SH-SY5Y (cell line): ENCODE results near the gene CCR5AS.

Experiments
- GATA2 ChIP-seq: IDR thresholded peaks from 2 replicates; pipeline ENCODE4 v1.6.1; 2011; ENCODE audit warnings: mild to moderate bottlenecking, low read depth, low read length
- GATA3 ChIP-seq: IDR thresholded peaks from 2 replicates; pipeline ENCODE4 v1.6.1; 2011; ENCODE audit warnings: low read depth, mild to moderate bottlenecking, low read length, moderate library complexity

Gene CCR5AS

GRCh38 chr3:46406788-46407611, at the start of gene CCR5AS, which contains the start of gene CCRL2:
CCR5AS (minus strand) TSS chr3:46407066.
CCRL2 (plus strand) TSS chr3:46407259; CDS start chr3:46408080, 821 bp downstream.
- TF ChIP-seq GATA2 (no peak), GATA3 (no peak)

DNA sequence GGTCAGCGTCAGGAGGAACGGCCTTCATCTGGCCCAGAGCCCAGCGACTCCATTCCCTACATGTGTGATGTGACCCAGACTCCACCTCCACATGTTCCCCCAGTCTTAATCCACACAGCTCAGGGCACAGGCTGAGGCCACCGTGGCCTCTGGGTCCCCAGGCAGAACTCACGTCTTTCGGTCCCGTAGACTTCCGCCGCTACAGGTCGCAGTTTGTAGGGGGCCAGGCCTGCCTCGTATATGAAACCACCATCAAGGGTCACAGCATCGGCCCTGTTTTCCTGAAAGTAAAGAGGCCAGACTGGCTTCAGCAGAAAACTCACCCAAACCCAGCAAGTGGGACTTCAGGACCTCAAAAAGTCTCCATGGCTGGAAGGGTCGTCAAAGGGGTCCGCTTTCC, 49.3 kb upstream of the CCR5AS start:
- TF ChIP-seq GATA2: no peak
- no peak for TF ChIP-seq GATA3

DNA sequence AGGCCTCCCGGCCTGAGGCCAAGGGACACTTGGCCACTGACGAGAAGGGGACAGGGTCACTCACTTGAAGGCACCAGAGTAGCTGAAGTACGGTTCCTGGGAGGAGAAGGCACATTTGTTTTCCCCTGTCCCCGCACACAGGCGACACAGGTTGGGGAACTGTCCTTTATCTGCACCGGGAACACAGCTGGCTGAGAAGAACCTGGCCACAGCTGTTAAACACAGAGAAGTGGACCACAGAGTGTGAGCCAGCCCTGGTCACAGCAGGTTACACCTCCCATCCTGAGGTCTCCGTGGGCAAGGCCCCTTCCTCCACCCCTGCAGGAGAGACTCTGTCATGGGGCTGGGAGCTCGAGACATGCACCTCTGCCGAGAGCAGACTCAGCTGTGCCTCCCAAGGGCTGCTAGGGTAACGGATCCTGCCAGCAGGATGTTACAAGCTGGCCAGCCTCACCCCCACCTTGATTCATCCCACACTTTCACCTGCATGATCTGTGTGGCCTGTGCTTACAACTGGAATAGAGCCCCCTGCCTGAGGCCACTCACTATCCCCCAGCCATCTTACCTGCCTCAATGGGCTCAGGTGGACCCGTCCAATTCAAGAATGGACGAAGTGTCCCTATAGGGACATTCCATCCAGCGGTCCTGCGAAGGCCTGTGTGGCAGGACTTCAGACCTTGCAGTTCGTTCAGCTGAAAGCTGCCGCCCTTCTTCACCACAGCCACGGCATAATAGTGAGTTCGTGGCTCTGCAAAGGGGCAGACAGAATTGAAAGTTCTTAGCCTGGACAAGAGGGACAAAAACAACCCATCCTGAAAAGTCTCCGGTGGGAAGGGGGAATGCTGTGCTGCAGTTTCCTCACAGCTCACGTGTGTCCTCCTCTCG, 48.6 kb upstream of the CCR5AS start:
- TF ChIP-seq GATA2 (no peak), GATA3 (no peak)

DNA sequence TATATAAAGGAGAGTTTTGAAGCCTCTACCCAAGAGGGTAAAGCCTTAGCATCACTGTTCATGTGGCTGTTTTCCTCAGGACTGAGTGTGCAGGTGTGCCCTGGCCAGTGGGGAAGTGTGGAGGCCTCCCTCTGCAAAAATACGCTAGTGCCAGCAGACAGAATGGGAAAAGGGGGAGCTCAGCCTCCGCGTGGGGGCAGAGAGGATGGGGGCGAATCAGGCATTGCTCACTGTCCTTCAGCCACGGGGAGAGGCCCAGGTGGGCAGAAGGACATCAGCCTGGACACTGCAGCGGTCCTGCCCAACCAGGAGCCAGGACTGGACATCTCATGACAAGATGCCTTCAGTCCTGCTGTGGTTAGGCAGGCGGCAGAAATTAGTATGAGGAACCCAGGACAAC, 47.7 kb upstream of the CCR5AS start:
- no peak for TF ChIP-seq GATA2

DNA sequence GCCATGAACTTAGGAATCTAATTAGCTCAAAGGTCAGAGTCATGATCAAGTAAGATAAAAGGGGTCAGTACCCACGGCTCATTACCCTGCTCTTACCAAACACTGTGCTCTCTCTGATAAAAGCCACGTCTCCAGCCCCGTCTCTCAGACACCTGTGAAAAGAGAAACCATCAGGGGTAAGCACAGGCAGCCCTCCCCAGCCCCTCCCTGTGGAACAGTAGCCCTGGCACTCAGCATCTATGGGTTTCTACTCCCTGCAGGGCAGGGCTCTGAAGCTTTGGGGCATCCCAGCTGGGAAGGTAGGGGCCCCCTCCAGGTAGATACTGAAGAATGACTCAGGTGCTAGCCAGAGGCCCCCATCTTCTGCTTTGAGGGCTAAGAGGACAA, 47.3 kb upstream of the CCR5AS start:
- TF ChIP-seq GATA3 (no peak), GATA2 (no peak)

GRCh38 chr3:46453526-46454208, 46.8 kb upstream of the CCR5AS start:
- TF ChIP-seq GATA2: no peak
- TF ChIP-seq GATA3: no peak

DNA sequence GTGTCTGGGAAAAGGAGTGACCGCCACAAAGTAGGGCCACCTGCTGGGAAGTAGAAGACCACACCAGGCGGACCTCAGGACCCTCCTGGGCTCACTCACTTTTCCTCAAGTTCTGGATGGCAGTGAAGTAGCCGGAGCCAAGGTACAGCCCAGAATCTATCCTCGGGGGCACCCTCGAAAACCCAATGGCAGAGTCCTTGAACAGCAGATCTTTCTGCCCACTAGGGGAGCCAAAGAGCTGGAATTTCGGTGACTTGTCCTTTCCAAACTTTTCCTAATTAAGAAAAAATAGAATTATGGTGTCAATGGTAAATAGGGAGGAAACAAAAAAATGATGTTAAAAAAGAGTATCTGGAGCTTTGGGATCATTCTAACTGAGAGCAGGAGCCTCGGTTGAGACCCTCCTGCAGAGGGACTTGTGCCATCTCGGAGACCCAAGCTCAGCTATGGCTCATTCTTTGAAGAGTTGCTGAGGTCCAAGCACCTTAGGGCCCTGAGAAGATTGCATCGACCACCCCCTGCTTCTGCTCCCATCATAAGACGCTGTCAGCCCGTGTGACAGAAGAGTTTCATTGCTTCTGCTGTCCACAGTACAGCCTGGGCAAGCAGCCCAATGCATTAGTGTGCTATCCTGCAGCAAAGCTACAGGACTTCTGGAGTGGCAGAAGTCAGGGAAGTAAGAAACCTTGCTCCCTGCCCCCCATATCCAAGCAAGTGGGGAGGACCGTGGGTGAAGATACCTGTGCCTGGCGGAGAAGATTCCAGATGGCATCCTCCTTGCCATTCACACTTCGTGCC, 43.1 kb upstream of the CCR5AS start:
- TF ChIP-seq GATA2 (no peak), GATA3 (no peak)

- no peak for TF ChIP-seq GATA3
- TF ChIP-seq GATA2: no peak
These were observed 41.9 kb upstream of the CCR5AS start for GRCh38 chr3:46448721-46449120.

DNA sequence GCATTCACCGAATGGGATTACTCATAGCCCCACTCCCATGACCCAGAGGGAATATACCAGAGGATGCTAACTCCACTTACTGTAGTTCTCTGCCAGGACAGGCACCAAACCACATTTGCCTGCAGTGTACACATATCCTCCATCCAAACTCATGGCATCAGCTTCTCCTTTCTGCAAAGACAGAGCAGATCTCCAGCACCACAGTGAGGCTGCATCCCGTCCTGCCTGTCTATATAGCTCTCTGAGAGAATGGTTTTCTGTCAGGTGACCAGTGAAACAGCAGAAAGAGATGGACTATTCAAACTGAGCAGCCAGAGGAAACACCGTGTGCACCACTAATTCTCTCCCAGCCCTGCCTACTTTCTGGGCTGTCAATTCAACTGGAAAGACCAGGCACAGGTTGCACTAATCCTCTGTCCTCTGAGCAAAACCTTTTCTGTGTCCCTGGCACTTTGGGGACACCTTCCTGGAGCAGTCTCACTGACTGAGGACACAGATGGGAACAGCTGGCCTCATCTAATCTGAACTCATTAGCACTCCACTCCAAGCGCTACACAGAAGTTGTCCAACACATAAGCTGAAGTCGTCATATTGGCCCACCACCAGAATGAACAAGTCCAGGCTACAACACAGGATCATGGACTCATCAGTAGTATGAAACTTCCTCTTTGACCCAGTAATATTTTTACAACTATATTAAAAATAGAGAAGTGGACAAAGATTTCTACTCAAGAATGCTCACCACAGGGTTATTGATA, 40.5 kb upstream of the CCR5AS start:
- TF ChIP-seq GATA2: no peak
- no peak for TF ChIP-seq GATA3

DNA sequence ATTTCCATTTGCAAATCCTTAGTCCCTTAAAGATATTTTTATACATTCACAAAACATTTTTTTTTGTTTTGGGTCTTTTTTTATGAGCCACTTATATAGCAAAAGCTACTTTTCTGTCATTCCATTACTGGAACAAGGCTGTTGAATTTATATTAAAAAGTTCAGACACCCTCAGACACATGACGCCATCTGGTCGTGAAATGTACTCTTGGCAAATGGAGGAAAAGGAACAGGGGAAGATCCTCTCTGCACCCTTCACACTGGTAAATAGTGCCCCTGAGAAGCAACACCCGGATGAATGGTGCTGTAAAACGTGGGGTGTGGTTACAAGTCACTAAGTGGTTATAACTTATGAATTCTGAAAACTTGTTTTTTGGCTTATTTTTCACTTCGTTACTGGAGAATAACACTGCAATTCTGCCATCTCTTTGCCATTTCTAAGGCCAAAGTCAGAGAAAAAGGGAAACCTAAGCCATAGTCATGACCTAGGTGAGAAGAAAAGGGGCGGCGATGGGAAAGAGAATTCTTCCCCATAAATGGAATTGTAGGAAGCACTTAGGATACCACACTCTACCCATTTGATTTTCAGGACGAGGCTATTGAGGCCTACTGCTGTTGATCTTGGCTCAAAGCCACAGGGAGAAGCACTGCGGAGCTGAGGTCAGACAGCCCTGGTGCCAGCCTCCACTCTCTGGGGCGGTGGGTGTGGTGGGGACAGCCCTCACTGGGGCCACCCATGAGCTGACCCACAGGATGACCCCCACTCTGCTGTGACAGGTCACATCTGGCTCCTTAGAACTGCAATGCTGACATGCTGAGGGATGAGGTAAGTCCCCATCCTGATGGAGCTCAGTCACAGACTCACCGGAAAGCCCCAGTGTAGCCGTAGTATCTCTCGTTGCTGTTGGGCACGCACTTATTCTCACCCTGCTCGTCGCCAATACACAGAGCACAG, 36.0 kb upstream of the CCR5AS start:
- no peak for TF ChIP-seq GATA2
- no peak for TF ChIP-seq GATA3

GRCh38 chr3:46440531-46441294, 33.8 kb upstream of the CCR5AS start:
- TF ChIP-seq GATA2 (no peak), GATA3 (no peak)
